HepG2 (cell line): Measurements from ENCODE around the gene DERL2. TPM values are rescaled to one million over a fixed set of nuclear protein-coding genes. Genes with fewer than 3 reads are reported as not detected.
A peak's percentile ranks its signal among the peaks of the same experiment; 100 is the strongest.

Source experiments
- CBX5 ChIP-seq: sonication (generic); formaldehyde crosslinking; IDR thresholded peaks from 2 replicates; pipeline ENCODE4 v1.4.0; 2020; ENCODE audit warnings: missing genetic modification reagents, borderline replicate concordance
- ETV5 ChIP-seq: IDR thresholded peaks from 2 replicates; pipeline ENCODE4 v1.6.1; 2018; ENCODE audit warnings: missing biosample characterization, missing genetic modification reagents, inconsistent platforms, borderline replicate concordance
- GTF3A ChIP-seq: sonication (generic); formaldehyde crosslinking; conservative IDR thresholded peaks from 2 replicates; pipeline ENCODE4 v1.4.0; 2020; ENCODE audit warnings: mild to moderate bottlenecking, missing genetic modification reagents
- HDAC6 ChIP-seq: fragments of 200-600 bp; sonication (generic); IDR thresholded peaks from 2 replicates; pipeline ENCODE4 v1.7.0; 2017; ENCODE audit warnings: mild to moderate bottlenecking, antibody characterized with exemption, low read length, low read depth
- HNF4G ChIP-seq, 2 experiments: sonication (generic) in 1 of 2; formaldehyde crosslinking in 1 of 2; IDR thresholded peaks; 2 replicates each; pipeline versions ENCODE4 v1.4.0 to v1.6.1; 2011 to 2020; ENCODE audit warnings: borderline replicate concordance in 2 of 2, low read depth in 2 of 2, mild to moderate bottlenecking in 2 of 2, low read length in 1 of 2, missing genetic modification reagents in 1 of 2, moderate library complexity in 1 of 2
- MEIS2 ChIP-seq: sonication (generic); formaldehyde crosslinking; IDR thresholded peaks from 2 replicates; pipeline ENCODE4 v1.9.0; 2021; ENCODE audit warnings: mild to moderate bottlenecking, missing genetic modification reagents
- PAXIP1 ChIP-seq: sonication (generic); formaldehyde crosslinking; conservative IDR thresholded peaks from 2 replicates; pipeline ENCODE4 v1.4.0; 2020; ENCODE audit warnings: mild to moderate bottlenecking, missing genetic modification reagents, moderate library complexity
- PHF8 ChIP-seq: sonication (generic); formaldehyde crosslinking; IDR thresholded peaks from 2 replicates; pipeline ENCODE4 v1.5.0; 2020; ENCODE audit warnings: missing genetic modification reagents
- SP5 ChIP-seq: IDR thresholded peaks from 2 replicates; pipeline ENCODE4 v1.6.1; 2016; ENCODE audit warnings: low read depth, borderline replicate concordance
- SRF ChIP-seq: IDR thresholded peaks from 2 replicates; pipeline ENCODE4 v1.6.1; 2011; ENCODE audit warnings: mild to moderate bottlenecking, low read depth, low read length, moderate library complexity
- SYNCRIP ChIP-seq: fragments of 200-400 bp; formaldehyde crosslinking; IDR thresholded peaks from 2 replicates; pipeline ENCODE4 v1.6.1; 2018; ENCODE audit warnings: mild to moderate bottlenecking, low read depth, low read length; ENCODE audit not compliant: insufficient read depth
- ZFP36L1 ChIP-seq: sonication (generic); formaldehyde crosslinking; IDR thresholded peaks from 2 replicates; pipeline ENCODE4 v1.8.0; 2022; ENCODE audit warnings: mild to moderate bottlenecking, missing genetic modification reagents, moderate library complexity
- ZNF543 ChIP-seq: sonication (generic); formaldehyde crosslinking; IDR thresholded peaks from 2 replicates; pipeline ENCODE4 v1.4.0; 2020; ENCODE audit warnings: mild to moderate bottlenecking, missing genetic modification reagents
- ZNF572 ChIP-seq: sonication (generic); formaldehyde crosslinking; IDR thresholded peaks from 2 replicates; pipeline ENCODE4 v1.5.1; 2020; ENCODE audit warnings: mild to moderate bottlenecking, missing genetic modification reagents
- ZNF580 ChIP-seq: IDR thresholded peaks from 2 replicates; pipeline ENCODE4 v1.6.1; 2016; ENCODE audit warnings: low read depth, borderline replicate concordance
- ZNF644 ChIP-seq: IDR thresholded peaks from 2 replicates; pipeline ENCODE4 v1.6.1; 2016; ENCODE audit warnings: low read depth
- polyA plus RNA-seq, 8 experiments: library from polyadenylated mRNA; depleted of rRNA in 3 of 8; stranded (reverse) in 7 of 8; unstranded in 1 of 8; fragments of >200 nt; fragmentation: Illumina TruSeq in 4 of 8; extraction: Trizol in 4 of 8; gene quantifications; 2 replicates each; pipeline versions ENCODE4 v1.2.1 to v1.2.3, GENCODE V29; 2011 to 2016; ENCODE audit warnings: low read depth in 4 of 8, missing spikeins in 1 of 8, mixed read lengths in 1 of 8; ENCODE audit not compliant: insufficient read depth in 1 of 8
- total RNA-seq, 5 experiments: library from RNA; depleted of rRNA; stranded (reverse); fragments of >200 nt; fragmentation: Illumina TruSeq; extraction: Trizol; gene quantifications; 2 replicates each; pipeline ENCODE4 v1.2.3, GENCODE V29; 2016; ENCODE audit warnings: low read depth in 1 of 5
- TF ChIP-seq, protein P1 (sequence below): sonication (generic); formaldehyde crosslinking; IDR thresholded peaks from 2 replicates; pipeline ENCODE4 v1.4.0; 2020; ENCODE audit warnings: missing genetic modification reagents

The DERL2 gene
- total and polyA plus RNA-seq, 2 of the 13 experiments (the other 11 are each of a cell fraction or from before 2014, with no cell fraction given) = 59.3 to 65.2 TPM

- TF ChIP-seq PAXIP1 = peak; percentile 77
- TF ChIP-seq HDAC6 = no peak
- 0 out of 2 replicates have a peak, but pooled peaks have one; percentile 8 for TF ChIP-seq ZNF644 (CRISPR knock-in tag)
- TF ChIP-seq SYNCRIP = no peak
- peak; percentile 56; the same call in 1 of the 2 replicates for TF ChIP-seq ETV5 (CRISPR knock-in tag)
- no peak for TF ChIP-seq ZNF572 (CRISPR knock-in tag)
- peak; percentile 67; the same call in 1 of the 2 replicates for TF ChIP-seq MEIS2
- TF ChIP-seq SRF = no peak
- TF ChIP-seq ZFP36L1 (CRISPR knock-in tag) = no peak
- TF ChIP-seq, protein P1, sequence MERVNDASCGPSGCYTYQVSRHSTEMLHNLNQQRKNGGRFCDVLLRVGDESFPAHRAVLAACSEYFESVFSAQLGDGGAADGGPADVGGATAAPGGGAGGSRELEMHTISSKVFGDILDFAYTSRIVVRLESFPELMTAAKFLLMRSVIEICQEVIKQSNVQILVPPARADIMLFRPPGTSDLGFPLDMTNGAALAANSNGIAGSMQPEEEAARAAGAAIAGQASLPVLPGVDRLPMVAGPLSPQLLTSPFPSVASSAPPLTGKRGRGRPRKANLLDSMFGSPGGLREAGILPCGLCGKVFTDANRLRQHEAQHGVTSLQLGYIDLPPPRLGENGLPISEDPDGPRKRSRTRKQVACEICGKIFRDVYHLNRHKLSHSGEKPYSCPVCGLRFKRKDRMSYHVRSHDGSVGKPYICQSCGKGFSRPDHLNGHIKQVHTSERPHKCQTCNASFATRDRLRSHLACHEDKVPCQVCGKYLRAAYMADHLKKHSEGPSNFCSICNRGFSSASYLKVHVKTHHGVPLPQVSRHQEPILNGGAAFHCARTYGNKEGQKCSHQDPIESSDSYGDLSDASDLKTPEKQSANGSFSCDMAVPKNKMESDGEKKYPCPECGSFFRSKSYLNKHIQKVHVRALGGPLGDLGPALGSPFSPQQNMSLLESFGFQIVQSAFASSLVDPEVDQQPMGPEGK = peak; percentile 54; the same call in 1 of the 2 replicates
- TF ChIP-seq PHF8 (CRISPR knock-in tag) = peak; percentile 19; the same call in 1 of the 2 replicates
- no peak; the same call in 1 of the 2 replicates for TF ChIP-seq SP5 (CRISPR knock-in tag)
- no peak for TF ChIP-seq ZNF580 (CRISPR knock-in tag)
- no peak for TF ChIP-seq CBX5
- peak; percentile 33; the same call in 1 of the 2 replicates for TF ChIP-seq HNF4G (IDR thresholded peaks at IDR 0.05; ENCODE audit: borderline replicate concordance, low read depth, low read length)
- TF ChIP-seq HNF4G (CRISPR knock-in tag; IDR thresholded peaks at IDR 0.05; ENCODE audit: borderline replicate concordance, low read depth) = no peak
- TF ChIP-seq GTF3A (CRISPR knock-in tag) = no peak
- no peak for TF ChIP-seq ZNF543 (CRISPR knock-in tag)
Measured at GRCh38 chr17:5464717-5465507, 21.1 kb downstream of the DERL2 start (continued).
